Parathyroid adenoma (tissue), 2 donors: ENCODE results near the gene LCOR.

Experiments used
- H2AFZ ChIP-seq: fragments of 300-600 bp; sonication (generic); one replicate; pipeline ENCODE4 v1.7.0; 2017; ENCODE audit warnings: antibody characterized with exemption, mild to moderate bottlenecking
- H3K27ac ChIP-seq: fragments of 300-600 bp; sonication (generic); one replicate; pipeline ENCODE4 v1.7.0; 2017
- H3K27me3 ChIP-seq: fragments of 300-600 bp; sonication (generic); one replicate; pipeline ENCODE4 v1.7.0; 2017; ENCODE audit warnings: low read length; ENCODE audit not compliant: control insufficient read depth, insufficient read depth
- H3K36me3 ChIP-seq: fragments of 300-600 bp; sonication (generic); one replicate; pipeline ENCODE4 v1.7.0; 2017; ENCODE audit warnings: low read length; ENCODE audit not compliant: control insufficient read depth, insufficient read depth
- H3K4me1 ChIP-seq: fragments of 300-600 bp; sonication (generic); one replicate; pipeline ENCODE4 v1.7.0; 2017; ENCODE audit warnings: control low read depth
- H3K4me2 ChIP-seq: fragments of 300-600 bp; sonication (generic); one replicate; pipeline ENCODE4 v1.7.0; 2017; ENCODE audit warnings: low read length
- H3K4me3 ChIP-seq: fragments of 300-600 bp; sonication (generic); one replicate; pipeline ENCODE4 v1.7.0; 2017; ENCODE audit warnings: low read depth, low read length
- H3K79me2 ChIP-seq: fragments of 300-600 bp; sonication (generic); one replicate; pipeline ENCODE4 v1.7.0; 2017; ENCODE audit warnings: control low read depth
- H3K9ac ChIP-seq: fragments of 300-600 bp; sonication (generic); one replicate; pipeline ENCODE4 v1.7.0; 2017; ENCODE audit warnings: mild to moderate bottlenecking
- H3K9me3 ChIP-seq: fragments of 300-600 bp; sonication (generic); one replicate; pipeline ENCODE4 v1.7.0; 2017; ENCODE audit warnings: low read length; ENCODE audit not compliant: control insufficient read depth
- CTCF ChIP-seq: fragments of 300-600 bp; sonication (generic); IDR thresholded peaks from one replicate; pipeline ENCODE4 v1.7.0; 2017; ENCODE audit warnings: antibody characterized with exemption, mild to moderate bottlenecking
- donor health status: primary hyperparathyroidism.

LCOR gene

DNA sequence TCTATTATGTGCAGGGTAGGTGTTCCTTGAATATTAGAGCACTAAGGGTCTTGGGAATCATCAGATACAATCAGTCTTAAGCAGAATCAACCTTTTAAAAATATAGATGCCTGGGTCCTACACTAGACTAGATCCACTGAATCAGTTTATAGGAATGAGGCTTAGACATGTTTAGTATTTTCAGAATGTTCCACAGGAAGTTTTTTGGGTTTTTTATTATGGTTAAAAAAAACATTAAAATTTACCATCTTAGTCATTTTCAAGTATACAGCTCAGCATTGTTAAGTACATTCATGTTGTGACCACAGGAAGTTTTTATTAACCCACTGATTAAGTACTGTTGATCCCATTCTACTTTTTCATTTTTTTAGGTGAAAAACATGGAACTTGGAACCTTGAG lies 135.7 kb downstream of the LCOR start:
- Histone ChIP-seq H3K4me3 (no peak overlapping the region), H2AFZ (no peak overlapping the region), H3K27ac (no peak overlapping the region), H3K9me3 (no peaks in the 10 kb centered on the region), H3K79me2 (no peaks in the 10 kb centered on the region), H3K4me1 (no peaks in the 10 kb centered on the region), H3K9ac (no peak overlapping the region), H3K27me3 (no peaks in the 10 kb centered on the region), H3K36me3 (no peaks in the 10 kb centered on the region), H3K4me2 (no peak overlapping the region)
- no peak for TF ChIP-seq CTCF

GRCh38 chr10:96968682-96969423 lies 136.8 kb downstream of the LCOR start:
- Histone ChIP-seq H3K27me3 (no peaks in the 10 kb centered on the region), H3K9ac (no peak overlapping the region), H3K79me2 (no peaks in the 10 kb centered on the region), H3K4me3 (no peak overlapping the region), H2AFZ (no peak overlapping the region), H3K27ac (no peak overlapping the region), H3K36me3 (no peaks in the 10 kb centered on the region), H3K9me3 (no peaks in the 10 kb centered on the region), H3K4me2 (no peak overlapping the region), H3K4me1 (no peaks in the 10 kb centered on the region)
- no peak for TF ChIP-seq CTCF

DNA sequence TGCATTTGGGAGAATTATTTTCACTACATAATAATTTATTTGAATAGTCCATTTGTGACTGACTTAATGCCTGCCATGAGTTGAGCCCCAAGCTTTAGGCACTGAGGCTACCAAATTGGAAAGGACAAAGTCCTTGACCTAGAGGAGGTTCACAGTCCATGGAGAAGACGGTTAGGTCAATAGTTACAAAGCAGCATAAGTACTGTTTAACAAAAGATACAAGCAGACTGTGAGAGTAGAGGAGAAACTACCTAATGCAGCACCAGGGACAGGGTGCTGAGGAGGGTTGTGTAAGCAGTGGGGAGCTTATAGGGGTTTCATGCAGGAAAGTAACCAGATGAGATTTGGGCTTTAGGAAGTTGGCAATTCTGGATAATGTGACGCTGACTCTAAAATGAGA lies 139.2 kb downstream of the LCOR start:
- Histone ChIP-seq H3K36me3 (no peaks in the 10 kb centered on the region), H3K4me2 (no peak overlapping the region), H3K27ac (no peak overlapping the region), H3K27me3 (no peaks in the 10 kb centered on the region), H3K79me2 (no peaks in the 10 kb centered on the region), H3K9me3 (no peaks in the 10 kb centered on the region), H2AFZ (no peak overlapping the region), H3K4me3 (no peak overlapping the region), H3K4me1 (no peaks in the 10 kb centered on the region), H3K9ac (no peak overlapping the region)
- no peak for TF ChIP-seq CTCF

DNA sequence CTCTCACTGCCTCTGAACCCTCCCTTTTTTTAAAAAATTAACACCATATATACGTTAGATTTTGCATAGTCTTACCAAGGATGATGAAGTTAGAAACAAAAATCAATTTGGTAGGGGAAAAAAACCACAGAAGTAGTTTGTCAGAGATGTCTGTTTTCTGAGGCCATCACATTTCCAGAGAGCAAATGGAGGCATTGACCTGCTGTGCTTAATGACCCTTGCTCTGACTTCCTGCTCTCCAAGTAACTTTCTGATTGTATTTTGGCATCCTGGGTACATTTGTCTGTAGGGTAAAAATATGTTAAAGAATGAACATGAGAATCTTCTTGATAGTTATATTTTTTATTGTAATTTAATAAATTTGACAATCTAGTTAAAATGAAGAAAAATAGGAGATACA lies 140.2 kb downstream of the LCOR start:
- no peaks in the 10 kb centered on the region for H3K4me1 ChIP-seq
- H3K4me3 ChIP-seq, result no peak overlapping the region
- no peaks in the 10 kb centered on the region for H3K27me3 ChIP-seq
- H3K27ac ChIP-seq, result no peak overlapping the region
- H3K36me3 ChIP-seq, result no peaks in the 10 kb centered on the region
- no peak overlapping the region for H2AFZ ChIP-seq
- no peak for TF ChIP-seq CTCF
- no peaks in the 10 kb centered on the region for H3K79me2 ChIP-seq
- no peak overlapping the region for H3K4me2 ChIP-seq
- H3K9me3 ChIP-seq, result no peaks in the 10 kb centered on the region
- H3K9ac ChIP-seq, result no peak overlapping the region
